GM23248 (cell line): ENCODE measurements around the gene PPP4R1.

Experiments used
- EZH2 ChIP-seq: fragments of 200-600 bp; sonication (generic); IDR thresholded peaks from 2 replicates; pipeline ENCODE4 v1.6.1; 2018; ENCODE audit warnings: antibody characterized with exemption, mild to moderate bottlenecking; ENCODE audit not compliant: insufficient read depth, poor library complexity, severe bottlenecking
- EZH2phosphoT487 ChIP-seq: fragments of 200-600 bp; sonication (generic); IDR thresholded peaks from 2 replicates; pipeline ENCODE4 v1.6.1; 2018; ENCODE audit warnings: antibody characterized with exemption, moderate library complexity, mild to moderate bottlenecking, low read depth; ENCODE audit not compliant: insufficient read depth

DNA sequence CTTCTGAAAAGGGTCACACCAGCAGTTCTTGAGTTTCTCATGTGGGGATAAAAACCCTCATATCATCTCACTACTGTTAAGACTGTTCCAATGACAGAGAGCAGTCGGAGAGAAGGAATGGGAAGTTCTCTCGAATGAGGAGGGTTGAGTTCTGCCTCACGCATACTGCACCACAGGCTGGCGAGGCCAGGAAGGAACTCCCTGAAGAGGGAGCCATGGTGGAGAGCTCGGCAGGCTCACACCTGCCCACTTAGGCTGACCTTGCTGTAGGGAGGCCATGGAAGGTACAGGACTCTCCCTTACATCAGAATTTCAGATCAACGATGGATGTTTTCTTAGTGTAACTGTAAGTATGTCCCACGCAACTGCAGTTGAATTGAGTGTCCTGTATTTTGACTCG, 74.4 kb downstream of the PPP4R1 start:
- TF ChIP-seq EZH2: no peak
- TF ChIP-seq EZH2phosphoT487: no peak
